ENCODE data around the gene KRTAP4-9.
"Not testable (repeated sequence)": the region's sequence is repeated elsewhere in the genome, so short reads cannot be mapped to it uniquely, and the experiment has no call there.

Gene KRTAP4-9

GRCh38 chr17:41131979-41132378 is 26.8 kb downstream of the KRTAP4-9 start:
- no peak for DNase-seq (ENCODE audit: low read depth)
- TF ChIP-seq CTCF (IDR thresholded peaks at IDR 0.05; ENCODE audit: insufficient read depth, low read depth, low read length, missing control alignments), result no peak
- no peak overlapping the region for H3K4me3 ChIP-seq (ENCODE audit: low read depth, low read length)

GRCh38 chr17:41133880-41134735 is 28.9 kb downstream of the KRTAP4-9 start:
- no peak overlapping the region for H3K4me3 ChIP-seq (ENCODE audit: low read depth, low read length)
- TF ChIP-seq CTCF (IDR thresholded peaks at IDR 0.05; ENCODE audit: insufficient read depth, low read depth, low read length, missing control alignments), result no peak
- DNase-seq (ENCODE audit: low read depth), result no peak

- not testable (repeated sequence) for H3K4me3 ChIP-seq (ENCODE audit: low read depth, low read length); DNase-seq (ENCODE audit: low read depth)
These were observed 34.7 kb downstream of the KRTAP4-9 start for GRCh38 chr17:41139865-41140264.

GRCh38 chr17:41140360-41141131 is 35.4 kb downstream of the KRTAP4-9 start, which contains the start of gene KRTAP4-6:
Gene KRTAP4-6, minus strand, starts transcription at chr17:41140544. Its CDS starts 57 bp downstream, at chr17:41140487.
- no peak within 1 kb of the TSS for H3K4me3 ChIP-seq (ENCODE audit: low read depth, low read length)
- no peak for TF ChIP-seq CTCF (IDR thresholded peaks at IDR 0.05; ENCODE audit: insufficient read depth, low read depth, low read length, missing control alignments)
- DNase-seq (ENCODE audit: low read depth), result no peak

GRCh38 chr17:41141361-41141760 is 36.2 kb downstream of the KRTAP4-9 start:
- DNase-seq (ENCODE audit: low read depth), result no peak
- no peak for TF ChIP-seq CTCF (IDR thresholded peaks at IDR 0.05; ENCODE audit: insufficient read depth, low read depth, low read length, missing control alignments)
- H3K4me3 ChIP-seq (ENCODE audit: low read depth, low read length), result no peak overlapping the region

- no peak overlapping the region for H3K4me3 ChIP-seq (ENCODE audit: low read depth, low read length)
- no peak for TF ChIP-seq CTCF (IDR thresholded peaks at IDR 0.05; ENCODE audit: insufficient read depth, low read depth, low read length, missing control alignments)
- DNase-seq (ENCODE audit: low read depth), result no peak
These were observed 39.7 kb downstream of the KRTAP4-9 start for GRCh38 chr17:41144846-41145245.

- no peak for TF ChIP-seq CTCF (IDR thresholded peaks at IDR 0.05; ENCODE audit: insufficient read depth, low read depth, low read length, missing control alignments)
- no peak for DNase-seq (ENCODE audit: low read depth)
- no peak overlapping the region for H3K4me3 ChIP-seq (ENCODE audit: low read depth, low read length)
These were observed 40.1 kb downstream of the KRTAP4-9 start for GRCh38 chr17:41145261-41145660.
